GM18511 (cell line): ENCODE measurements around the gene SLC39A8.

Experiments used
- ATAC-seq: cut with Tn5 transposase; IDR thresholded peaks from one replicate; pipeline ENCODE4 v1.9.1; 2021; ENCODE audit warnings: mild to moderate bottlenecking, moderate library complexity; ENCODE audit not compliant: unreplicated experiment

Gene SLC39A8

DNA sequence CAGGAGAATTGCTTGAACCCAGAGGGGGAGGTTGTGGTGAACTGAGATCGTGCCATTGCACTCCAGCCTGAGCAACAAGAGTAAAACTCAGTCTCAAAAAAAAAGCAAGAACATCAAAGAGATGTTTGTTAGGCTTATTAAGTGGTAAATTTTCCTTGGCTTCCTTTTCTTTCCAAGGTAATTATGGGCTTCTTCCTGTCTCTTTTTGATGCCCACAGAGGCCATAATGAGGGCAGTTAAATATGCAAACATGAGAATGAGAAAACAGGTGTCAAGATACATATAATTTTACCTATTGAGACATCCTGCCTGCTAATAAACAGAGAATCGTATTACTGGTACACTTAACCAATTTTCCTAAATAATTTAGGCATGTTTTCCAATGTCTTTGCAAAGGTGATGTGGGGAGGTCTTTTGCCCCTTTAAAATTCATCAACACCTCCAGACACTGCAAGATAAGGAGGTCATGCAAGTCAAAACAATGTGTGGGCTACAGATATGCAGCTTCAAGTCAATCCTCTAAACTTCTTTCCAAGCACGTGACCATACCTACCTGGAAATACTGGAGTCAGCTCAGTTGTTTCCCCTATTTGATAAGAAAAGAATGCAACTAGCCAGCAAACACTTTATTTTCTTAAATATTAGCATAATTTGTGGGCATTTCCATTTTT lies 2.7 kb downstream of the SLC39A8 start:
- no peak for ATAC-seq

DNA sequence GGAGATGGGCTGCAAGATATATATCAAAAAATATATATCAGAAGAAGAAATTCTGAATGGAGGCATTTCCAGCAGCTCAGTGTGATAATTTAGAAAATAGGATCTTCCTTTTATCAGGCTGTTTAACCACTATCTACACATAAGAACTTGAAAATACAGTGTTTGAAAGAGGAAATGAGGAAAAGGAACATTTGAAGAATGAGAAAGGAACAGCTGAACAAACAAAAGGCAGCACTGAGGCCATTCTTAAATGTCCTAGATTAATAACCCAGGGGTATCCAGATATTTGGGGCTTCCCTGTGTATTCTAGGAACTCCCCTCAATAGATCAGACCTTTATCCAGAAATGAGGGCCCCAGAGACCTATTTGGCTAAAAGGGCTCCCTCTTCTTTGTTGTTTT lies 4.1 kb downstream of the SLC39A8 start:
- ATAC-seq = no peak

DNA sequence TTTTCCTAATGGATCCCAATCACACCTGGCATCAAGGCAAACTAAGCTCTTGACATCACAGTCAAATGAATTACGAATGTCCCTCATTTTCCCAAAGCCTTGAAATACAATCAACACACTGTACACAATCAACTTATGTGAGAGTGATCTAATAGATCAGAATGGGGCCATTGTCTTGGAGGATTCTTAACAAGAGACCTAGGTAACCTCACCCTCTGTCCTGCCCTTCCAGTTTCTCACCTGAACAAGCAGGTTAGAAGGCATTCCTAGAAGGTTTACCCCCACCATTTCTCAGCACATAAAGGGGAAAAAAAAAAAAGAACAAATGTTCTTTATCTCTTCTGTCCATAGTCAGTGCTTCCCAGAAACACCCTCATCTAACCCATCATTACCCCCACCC lies 6.3 kb downstream of the SLC39A8 start:
- no peak for ATAC-seq

DNA sequence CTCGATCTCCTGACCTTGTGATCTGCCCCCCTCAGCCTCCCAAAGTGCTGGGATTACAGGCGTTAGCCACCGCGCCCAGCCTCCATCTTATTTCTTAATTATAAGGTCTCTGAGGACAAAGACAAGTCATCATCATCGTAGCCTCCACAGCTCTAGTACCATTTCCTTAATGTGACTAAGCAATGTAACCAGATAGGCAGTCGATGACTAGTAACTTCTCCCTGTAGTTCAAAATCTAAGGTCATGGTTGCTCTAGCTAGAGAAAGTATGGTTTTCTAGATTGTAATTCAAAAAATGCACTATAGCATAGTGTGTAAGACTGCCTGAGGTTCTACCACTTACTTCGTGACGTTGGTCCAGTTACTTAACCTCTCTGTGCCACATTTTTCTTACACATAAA lies 6.9 kb downstream of the SLC39A8 start:
- ATAC-seq = no peak

- peak; percentile 53 for ATAC-seq
Observed at GRCh38 chr4:102335616-102336015, 9.7 kb downstream of the SLC39A8 start.

- no peak for ATAC-seq
Observed at GRCh38 chr4:102334624-102335023, 10.7 kb downstream of the SLC39A8 start.

GRCh38 chr4:102333787-102334186 lies 11.5 kb downstream of the SLC39A8 start:
- ATAC-seq = no peak

DNA sequence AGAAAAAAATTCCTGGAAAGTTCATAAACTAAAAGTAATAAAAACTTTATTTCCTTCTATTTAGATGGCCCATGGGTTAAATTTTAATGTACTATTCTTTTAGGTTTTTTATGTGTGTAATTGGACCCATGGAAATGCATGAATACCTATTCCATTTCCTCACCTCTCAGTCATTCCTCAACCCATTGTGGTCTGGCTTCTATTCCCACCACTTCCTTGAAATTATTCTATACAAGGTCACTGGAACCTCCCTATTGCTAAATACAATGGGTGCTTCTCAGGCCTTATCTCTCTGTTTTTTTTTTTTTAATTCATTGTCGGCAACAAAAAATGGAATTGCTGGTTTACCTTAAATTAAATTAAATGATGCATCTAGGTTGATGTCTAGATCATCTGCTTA lies 17.2 kb downstream of the SLC39A8 start:
- ATAC-seq = no peak

DNA sequence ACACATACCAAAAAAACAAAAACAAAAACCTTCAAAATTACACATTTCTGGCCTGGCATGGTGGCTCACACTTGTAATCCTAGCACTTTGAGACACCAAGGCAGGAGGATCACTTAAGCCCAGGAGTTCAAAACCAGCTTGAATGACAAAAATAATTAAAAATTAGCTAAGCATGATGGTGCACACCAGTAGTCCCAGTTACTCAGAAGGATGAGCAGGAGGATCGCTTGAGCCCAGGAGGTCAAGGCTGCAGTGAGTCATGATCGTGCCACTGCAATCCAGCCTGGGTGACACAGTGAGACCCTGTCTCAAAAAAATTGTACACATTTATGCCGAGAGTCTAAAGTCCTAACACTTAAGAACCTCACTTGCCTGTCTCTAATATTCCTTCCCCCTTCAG lies 18.3 kb downstream of the SLC39A8 start:
- ATAC-seq = no peak

DNA sequence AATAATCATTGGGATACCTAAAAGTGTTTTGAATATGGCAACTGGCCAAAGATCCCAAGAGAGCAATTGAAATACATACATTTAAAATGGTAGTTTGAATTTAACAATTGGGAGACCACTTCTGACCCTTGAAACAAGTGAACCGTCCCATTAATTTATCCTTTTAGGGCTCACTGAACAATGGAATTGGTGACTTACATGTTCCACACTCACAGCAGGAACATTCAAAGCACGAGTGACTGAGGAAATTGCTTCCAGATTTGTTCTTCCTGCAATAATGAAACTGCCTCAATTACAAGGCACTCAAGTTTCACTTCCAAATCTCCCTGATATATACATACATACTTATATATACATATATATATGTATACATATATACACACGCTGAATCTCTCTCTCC lies 20.6 kb downstream of the SLC39A8 start:
- ATAC-seq = no peak

DNA sequence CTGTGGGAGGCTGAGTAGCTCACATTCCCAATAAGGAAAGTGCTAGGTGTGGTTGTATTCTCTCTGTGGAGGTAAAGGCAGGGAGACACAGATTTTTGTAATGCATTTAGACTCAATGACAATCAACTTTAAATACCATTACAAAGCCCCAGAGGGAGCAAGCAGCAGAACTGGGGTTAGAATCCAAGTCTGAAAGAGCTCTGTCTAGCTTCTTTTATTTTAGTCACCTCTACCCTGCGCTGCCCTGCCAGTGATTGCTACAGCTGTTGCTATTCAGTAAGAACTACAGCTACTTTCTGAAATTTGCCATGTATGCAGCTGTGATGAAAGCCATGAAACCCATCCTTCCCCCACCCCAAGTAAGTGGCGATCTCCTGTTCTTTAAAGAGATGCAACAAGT lies 22.5 kb downstream of the SLC39A8 start:
- no peak for ATAC-seq

- peak; percentile 92 for ATAC-seq
Observed at GRCh38 chr4:102321260-102321995, 23.9 kb downstream of the SLC39A8 start.

- no peak for ATAC-seq
Observed at GRCh38 chr4:102319594-102319993, 25.7 kb downstream of the SLC39A8 start.

DNA sequence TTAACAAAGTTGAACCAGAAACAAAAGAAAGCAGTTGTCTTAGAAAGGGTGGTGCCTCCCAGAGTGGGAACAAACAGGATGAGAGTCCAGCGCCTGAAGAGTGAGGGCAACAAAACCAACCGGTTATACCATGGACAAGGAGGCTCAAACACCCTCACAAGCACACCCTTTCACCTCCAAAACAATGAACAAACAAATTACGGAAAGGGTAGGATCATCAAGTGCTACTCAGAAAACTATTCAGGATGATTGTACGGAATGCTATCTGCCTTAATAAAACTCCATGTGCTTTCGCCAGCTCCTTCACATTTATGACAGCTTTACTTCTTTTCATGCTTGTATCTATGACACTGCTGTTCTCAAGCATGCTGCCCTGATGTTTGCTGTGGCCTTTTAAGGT lies 26.8 kb downstream of the SLC39A8 start:
- ATAC-seq = no peak

GRCh38 chr4:102318105-102318504 lies 27.2 kb downstream of the SLC39A8 start:
- ATAC-seq = no peak

GRCh38 chr4:102317459-102317858 lies 27.8 kb downstream of the SLC39A8 start:
- no peak for ATAC-seq

DNA sequence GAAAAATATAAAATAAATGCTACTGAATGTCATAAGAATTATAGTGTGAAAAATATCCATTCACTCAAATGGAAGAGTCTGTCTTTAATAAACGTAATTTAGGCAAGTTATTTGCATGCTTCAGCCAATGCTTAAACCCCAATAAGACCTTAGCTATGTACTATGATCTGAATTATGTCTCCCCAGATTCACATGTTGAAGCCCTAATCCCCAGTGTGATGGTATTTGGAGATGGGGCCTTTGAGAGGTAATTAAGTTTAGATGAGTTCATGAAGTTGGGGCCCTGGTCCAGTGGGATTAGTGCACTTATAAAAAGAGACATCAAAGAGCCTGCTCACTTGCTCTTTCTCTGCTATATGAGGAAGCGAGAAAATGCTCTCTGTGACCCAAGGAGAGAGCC lies 28.7 kb downstream of the SLC39A8 start:
- ATAC-seq = no peak

DNA sequence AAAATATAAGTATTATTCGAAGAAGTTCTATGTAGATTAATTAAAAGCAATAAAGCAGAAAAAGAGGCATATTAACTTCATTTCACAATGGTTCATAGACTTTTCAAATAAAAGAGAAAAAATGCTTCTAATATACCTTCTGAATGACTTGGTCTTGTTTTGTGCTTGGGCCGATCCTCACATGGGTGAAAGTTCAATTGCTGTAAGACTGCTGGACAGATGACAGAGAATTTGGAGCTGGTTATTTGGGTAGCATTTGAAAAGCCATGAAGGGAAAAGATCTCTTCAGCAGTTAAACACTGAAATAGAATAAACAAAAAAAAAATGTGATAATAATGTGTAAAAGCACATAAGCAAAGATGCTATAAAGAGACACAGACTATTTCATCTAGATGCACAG lies 29.8 kb downstream of the SLC39A8 start:
- no peak for ATAC-seq

GRCh38 chr4:102312417-102312816 lies 32.9 kb downstream of the SLC39A8 start:
- no peak for ATAC-seq

- ATAC-seq = no peak
Observed at GRCh38 chr4:102311912-102312311, 33.4 kb downstream of the SLC39A8 start.

GRCh38 chr4:102311407-102311806 lies 33.9 kb downstream of the SLC39A8 start:
- ATAC-seq = no peak

- ATAC-seq = peak; percentile 54
Observed at GRCh38 chr4:102308032-102308799, 37.1 kb downstream of the SLC39A8 start.
